Activated CD8-positive, alpha-beta T cell treated with anti-CD3 and anti-CD28 coated beads for 36 hours (primary cell): ENCODE measurements around the gene PPEF2. TPM values are rescaled to one million over a fixed set of nuclear protein-coding genes. Genes with fewer than 3 reads are reported as not detected.

Experiments used
- ATAC-seq: fragments of 200-7000 bp; cut with Tn5 transposase; one replicate; pipeline ENCODE4 v1.10.0; 2021; ENCODE audit warnings: mild to moderate bottlenecking, moderate library complexity
- CTCF ChIA-PET: fragments of 350-600 bp; sonication (Branson Sonifier 250); formaldehyde crosslinking; loops from one replicate; lab custom pipeline; 2021; ENCODE audit warnings: antibody characterized with exemption; lab: Charles Lee
- POLR2A ChIA-PET: fragments of 350-600 bp; sonication (Branson Sonifier 250); formaldehyde crosslinking; loops from one replicate; lab custom pipeline; 2021; ENCODE audit warnings: antibody characterized with exemption; lab: Charles Lee
- DNase-seq: peaks from one replicate; pipeline ENCODE4 v3.0.0-alpha.2; 2020
- H3K27ac Mint-ChIP-seq: one replicate; pipeline ENCODE4 v1.8.0; 2021; ENCODE audit warnings: mild to moderate bottlenecking, mixed read lengths
- H3K27me3 Mint-ChIP-seq: one replicate; pipeline ENCODE4 v1.8.0; 2021; ENCODE audit warnings: mixed read lengths
- H3K36me3 Mint-ChIP-seq: one replicate; pipeline ENCODE4 v1.8.0; 2021; ENCODE audit warnings: low read depth, mixed read lengths
- H3K4me1 Mint-ChIP-seq: one replicate; pipeline ENCODE4 v1.8.0; 2021; ENCODE audit warnings: low read depth, mixed read lengths
- H3K4me3 Mint-ChIP-seq: one replicate; pipeline ENCODE4 v1.8.0; 2021; ENCODE audit warnings: mild to moderate bottlenecking, moderate library complexity, mixed read lengths
- H3K9me3 Mint-ChIP-seq: one replicate; pipeline ENCODE4 v1.8.0; 2021; ENCODE audit warnings: mixed read lengths
- CTCF ChIP-seq: fragments of 200-600 bp; IDR thresholded peaks from one replicate; pipeline ENCODE4 v1.8.0; 2022; ENCODE audit warnings: antibody characterized with exemption, mild to moderate bottlenecking
- intact Hi-C: fragments of 100-400 bp; cut with micrococcal nuclease; formaldehyde crosslinking; loops from one replicate; pipeline ENCODE4 v1.10.0; 2022
- total RNA-seq, 2 experiments: library from RNA; stranded (reverse); gene quantifications; one replicate each; pipeline ENCODE4 v1.2.3, GENCODE V29; 2021

PPEF2 gene
- total RNA-seq, 2 experiments from 2014 or later = 0.11 to 0.25 TPM

GRCh38 chr4:75922588-75922987, 20.3 kb upstream of the PPEF2 start:
- H3K36me3 Mint-ChIP-seq = peaks cover 41% of the 10 kb centered on the region
- H3K4me3 Mint-ChIP-seq = no peak overlapping the region
- ATAC-seq = no peak
- ChIA-PET CTCF (interaction anchor here (1.2 kb wide), 1 partner anchor 73 kb away, joined by 3 read pairs; no protein-coding TSS in a partner anchor), POLR2A (no interaction called here)
- no peak for TF ChIP-seq CTCF
- no peaks in the 10 kb centered on the region for H3K27me3 Mint-ChIP-seq
- intact Hi-C loops = no loop called here
- H3K9me3 Mint-ChIP-seq = no peaks in the 10 kb centered on the region
- H3K4me1 Mint-ChIP-seq = no peaks in the 10 kb centered on the region
- DNase-seq = no peak
- no peak overlapping the region for H3K27ac Mint-ChIP-seq

GRCh38 chr4:75921910-75922309, 19.7 kb upstream of the PPEF2 start:
- ChIA-PET CTCF (interaction anchor here (1.2 kb wide), 1 partner anchor 73 kb away, joined by 3 read pairs; no protein-coding TSS in a partner anchor), POLR2A (no interaction called here)
- H3K4me3 Mint-ChIP-seq = no peak overlapping the region
- ATAC-seq = no peak
- TF ChIP-seq CTCF = no peak
- intact Hi-C loops = no loop called here
- no peaks in the 10 kb centered on the region for H3K4me1 Mint-ChIP-seq
- no peak for DNase-seq
- no peaks in the 10 kb centered on the region for H3K9me3 Mint-ChIP-seq
- no peaks in the 10 kb centered on the region for H3K27me3 Mint-ChIP-seq
- peaks cover 39% of the 10 kb centered on the region for H3K36me3 Mint-ChIP-seq
- no peak overlapping the region for H3K27ac Mint-ChIP-seq

- ATAC-seq (no peak), DNase-seq (no peak)
- Mint-ChIP-seq H3K27ac (no peak overlapping the region), H3K4me3 (no peak overlapping the region), H3K27me3 (no peaks in the 10 kb centered on the region), H3K4me1 (no peaks in the 10 kb centered on the region), H3K9me3 (no peaks in the 10 kb centered on the region), H3K36me3 (peaks cover 39% of the 10 kb centered on the region)
- TF ChIP-seq CTCF = no peak
- CTCF ChIA-PET = interaction anchor here (1.4 kb wide), 1 partner anchor 24 kb away, joined by 3 read pairs; no protein-coding TSS in a partner anchor
- POLR2A ChIA-PET = interaction anchor here (0.6 kb wide), 1 partner anchor 47 kb away, joined by 3 read pairs; no protein-coding TSS in a partner anchor
- intact Hi-C loops = no loop called here
These were observed 18.1 kb upstream of the PPEF2 start for GRCh38 chr4:75920327-75920726.

- Mint-ChIP-seq H3K4me1 (no peaks in the 10 kb centered on the region), H3K4me3 (no peak overlapping the region), H3K36me3 (peaks cover 37% of the 10 kb centered on the region), H3K27ac (no peak overlapping the region), H3K9me3 (no peaks in the 10 kb centered on the region), H3K27me3 (no peaks in the 10 kb centered on the region)
- intact Hi-C loops = loop anchor here (10.0 kb wide), 1 partner anchor 165 kb away; no protein-coding TSS in a partner anchor
- TF ChIP-seq CTCF = no peak
- CTCF ChIA-PET = interaction anchor here (1.4 kb wide), 1 partner anchor 24 kb away, joined by 3 read pairs; no protein-coding TSS in a partner anchor
- POLR2A ChIA-PET = interaction anchor here (0.6 kb wide), 1 partner anchor 48 kb away, joined by 3 read pairs; no protein-coding TSS in a partner anchor
- DNase-seq (no peak), ATAC-seq (no peak)
These were observed 17.7 kb upstream of the PPEF2 start for GRCh38 chr4:75919920-75920319.

- no peak overlapping the region for H3K27ac Mint-ChIP-seq
- CTCF ChIA-PET = interaction anchor here (0.7 to 3.5 kb wide), 13 partner anchors 8 to 379 kb away, joined by 3 to 21 read pairs (median 3); partner anchors contain the start of gene NAAA
These were observed 13.9 kb upstream of the PPEF2 start for GRCh38 chr4:75916091-75916661.

More at GRCh38 chr4:75916091-75916661, 13.9 kb upstream of the PPEF2 start:
- Mint-ChIP-seq H3K4me1 (no peaks in the 10 kb centered on the region), H3K4me3 (no peak overlapping the region), H3K9me3 (peaks cover 3% of the 10 kb centered on the region), H3K27me3 (no peaks in the 10 kb centered on the region), H3K36me3 (peaks cover 36% of the 10 kb centered on the region)
- peak; percentile 84 for ATAC-seq
- peak; percentile 18 for DNase-seq
- POLR2A ChIA-PET = interaction anchor here (1.0 kb wide), 1 partner anchor 22 kb away, joined by 5 read pairs; no protein-coding TSS in a partner anchor
- TF ChIP-seq CTCF = peak; percentile 76
- intact Hi-C loops = loop anchor here (10.0 kb wide), 1 partner anchor 169 kb away; no protein-coding TSS in a partner anchor
